SIG-M5 (cell line): ENCODE results near the gene KRT10.
"Not testable (repeated sequence)": the region's sequence is repeated elsewhere in the genome, so short reads cannot be mapped to it uniquely, and the experiment has no call there.

Source experiments
- DNase-seq: peaks from one replicate; lab custom pipeline; 2025; lab: John Stamatoyannopoulos, UW

Gene KRT10

DNA sequence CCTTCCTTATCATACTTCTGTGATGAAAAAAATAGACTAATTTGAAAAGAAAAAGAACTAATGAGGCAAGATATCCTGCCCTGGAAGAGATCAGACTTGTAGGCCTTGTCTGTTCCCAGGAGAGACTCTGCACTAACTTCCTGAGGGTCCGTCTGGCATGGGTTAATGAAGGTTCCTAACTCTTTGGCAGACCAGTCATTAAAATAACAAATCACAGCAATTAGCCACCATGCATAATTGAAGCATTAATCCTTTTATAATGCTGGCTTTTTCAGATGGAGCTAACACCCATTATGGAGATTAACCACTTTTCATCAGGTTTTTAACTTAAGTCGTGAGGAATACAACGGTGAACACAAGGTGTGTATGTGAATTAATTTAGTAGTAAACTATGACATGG is 10.4 kb upstream of the KRT10 start:
- DNase-seq: no peak

DNA sequence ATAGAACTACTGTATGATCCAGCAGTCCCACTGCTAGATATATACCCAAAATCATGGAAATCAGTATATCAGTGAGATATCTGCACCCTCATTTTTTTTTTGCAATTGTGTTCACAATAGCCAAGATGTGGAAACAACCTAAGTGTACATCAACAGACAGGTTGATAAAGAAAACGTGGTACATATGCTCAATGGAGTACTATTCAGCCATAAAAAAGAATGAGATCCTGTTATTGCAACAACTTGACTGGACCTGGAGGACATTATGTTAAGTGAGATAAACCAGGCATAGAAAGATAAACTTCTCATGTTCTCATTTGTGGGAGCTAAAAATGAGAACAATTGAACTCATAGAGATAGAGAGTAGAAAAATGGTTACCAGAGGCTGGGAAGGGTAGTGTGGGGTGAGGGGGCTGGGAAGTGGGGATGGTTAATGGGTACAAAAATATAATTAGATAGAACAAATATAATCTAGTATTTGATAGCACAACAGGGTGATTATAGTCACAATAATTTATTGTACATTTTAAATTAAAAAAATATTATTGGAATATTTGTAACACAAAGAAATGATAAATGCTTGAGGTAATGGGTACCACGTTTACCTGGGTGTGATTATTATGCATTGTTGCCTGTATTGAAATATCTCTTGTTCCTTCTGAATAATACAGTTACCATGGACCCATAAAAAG is 7.8 kb upstream of the KRT10 start:
- DNase-seq: no peak

DNA sequence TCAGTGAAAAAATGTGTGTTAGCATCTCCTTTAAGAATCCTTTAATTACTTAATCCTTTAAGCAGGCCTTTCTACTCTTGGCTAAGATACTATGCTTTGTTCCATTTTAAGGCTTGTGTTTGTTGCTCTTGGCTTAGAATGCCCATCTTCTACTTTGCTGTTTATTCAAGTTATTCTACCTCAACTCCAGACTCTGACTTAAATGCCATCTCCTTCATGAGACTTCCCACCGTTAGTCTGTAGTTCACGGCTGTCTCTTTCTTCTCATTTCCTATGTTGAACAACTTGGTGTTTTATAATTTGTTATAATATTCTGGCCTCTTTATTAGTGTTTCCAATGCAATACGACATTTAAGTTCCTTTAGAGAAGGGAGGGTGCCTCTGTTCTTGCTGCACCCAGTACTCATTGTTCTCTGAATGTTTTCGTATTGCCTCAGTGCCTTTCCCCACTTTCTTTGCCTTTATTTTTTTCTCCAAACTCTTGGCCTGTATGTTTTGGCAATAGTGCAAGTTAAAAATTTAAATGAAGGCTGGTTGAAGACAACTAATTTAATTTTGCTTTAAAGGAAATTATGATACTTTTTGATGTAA is 6.1 kb upstream of the KRT10 start:
- no peak for DNase-seq

DNA sequence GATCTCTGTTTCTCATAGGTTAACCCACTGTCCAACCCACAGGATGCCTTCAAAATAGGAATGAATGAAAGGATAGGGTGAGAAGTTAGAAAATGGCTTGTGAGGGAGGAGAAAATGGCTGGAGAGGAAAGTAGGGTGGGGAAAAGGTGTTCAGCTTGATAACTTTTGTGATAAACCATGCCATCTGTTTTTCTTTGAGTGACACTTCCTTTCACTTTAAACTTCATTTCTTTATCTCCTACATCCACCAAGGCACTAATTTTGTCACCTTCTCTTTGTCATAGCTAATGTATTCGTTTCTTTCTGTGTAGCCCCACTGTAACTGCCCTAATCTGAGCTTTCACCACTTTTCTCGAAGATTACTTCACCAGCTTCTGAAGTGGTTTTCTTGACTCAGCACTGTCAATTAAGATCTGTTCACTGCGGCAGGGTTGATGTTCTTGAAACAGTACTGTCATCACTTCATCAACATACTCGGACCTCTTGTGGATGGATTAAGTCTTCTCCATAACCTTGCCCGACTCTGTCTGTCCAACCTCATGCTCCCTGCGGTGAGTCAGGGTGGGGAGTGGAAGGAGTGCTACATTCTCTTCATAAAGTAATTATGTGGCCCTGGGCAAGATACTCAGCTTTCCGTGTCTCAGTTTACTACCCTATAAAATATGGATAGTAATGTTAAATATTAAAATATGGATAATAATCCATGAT is 5.5 kb upstream of the KRT10 start:
- DNase-seq: no peak

DNA sequence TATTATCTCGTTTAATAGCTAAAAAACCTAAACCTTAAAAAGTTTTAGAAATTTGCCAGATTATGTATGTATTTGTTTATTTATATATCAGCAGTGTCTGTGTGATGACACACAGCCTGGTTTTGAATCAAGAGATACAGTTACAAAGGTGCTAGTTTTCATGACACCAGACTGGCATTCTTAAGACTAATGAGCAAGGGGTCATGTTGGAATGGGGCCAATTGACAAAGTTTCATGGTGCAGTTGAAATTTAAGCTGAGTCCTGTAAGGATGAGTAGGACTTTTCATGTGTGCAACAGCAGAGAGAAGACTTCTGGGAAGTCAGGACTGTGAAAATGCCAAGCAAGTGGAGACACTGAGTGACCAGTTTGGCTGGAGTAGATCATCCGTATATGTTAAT is 3.2 kb upstream of the KRT10 start:
- DNase-seq: no peak

DNA sequence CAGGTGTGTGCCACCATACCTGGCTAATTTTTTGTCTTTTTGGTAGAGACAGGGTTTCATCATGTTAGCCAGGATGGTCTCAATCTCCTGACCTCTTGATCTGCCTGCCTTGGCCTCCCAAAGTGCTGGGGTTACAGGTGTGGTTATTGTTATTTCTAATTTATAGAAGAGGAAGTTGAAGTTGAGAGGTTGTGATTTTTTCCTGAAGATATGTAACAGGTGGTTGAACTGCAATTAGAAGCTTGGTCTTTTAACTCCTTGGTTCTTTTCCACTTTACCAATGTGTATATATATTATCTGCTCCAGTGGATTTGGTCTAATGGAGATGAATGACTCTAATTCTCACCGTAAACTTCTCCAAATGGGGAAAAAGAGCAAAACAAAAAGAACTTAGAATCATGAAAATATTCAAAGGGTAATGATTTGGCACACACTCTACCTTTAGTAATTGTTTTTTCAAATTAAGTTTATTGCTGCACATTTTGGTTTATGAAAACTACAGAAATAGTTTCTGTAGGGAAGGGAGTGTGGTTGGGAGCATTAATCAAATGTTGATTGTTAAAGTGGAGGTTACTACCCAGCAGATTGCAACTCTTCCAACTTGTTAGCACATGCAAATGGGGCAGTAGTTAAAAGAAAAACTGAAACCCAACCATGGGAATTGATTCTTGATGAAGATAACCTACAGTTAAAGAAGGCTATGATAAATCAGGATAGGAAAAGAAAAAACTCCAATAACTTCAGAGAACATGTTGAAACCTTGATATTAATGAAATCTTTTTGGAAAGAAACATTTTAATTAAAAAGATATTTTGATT is 1.8 kb upstream of the KRT10 start:
- no peak for DNase-seq

DNA sequence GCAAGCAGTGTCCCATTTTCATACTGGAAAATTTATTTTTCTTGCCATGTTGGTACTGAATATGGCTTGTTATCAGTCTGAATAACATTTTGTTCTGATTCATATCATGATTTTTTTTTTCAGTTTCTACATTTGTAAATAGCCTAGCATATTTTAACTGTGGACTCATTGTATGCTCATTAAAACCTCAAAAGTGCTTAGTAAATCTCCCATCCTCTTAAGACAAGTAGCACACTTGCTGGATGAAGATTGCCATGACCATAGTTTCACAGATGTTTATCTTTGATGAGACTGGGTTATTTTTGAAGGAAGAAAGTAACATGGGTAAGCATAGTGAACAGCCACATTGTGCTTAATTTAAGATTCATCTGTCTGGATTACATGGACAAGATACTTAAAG is 878 bp downstream of the KRT10 start:
- DNase-seq: no peak

DNA sequence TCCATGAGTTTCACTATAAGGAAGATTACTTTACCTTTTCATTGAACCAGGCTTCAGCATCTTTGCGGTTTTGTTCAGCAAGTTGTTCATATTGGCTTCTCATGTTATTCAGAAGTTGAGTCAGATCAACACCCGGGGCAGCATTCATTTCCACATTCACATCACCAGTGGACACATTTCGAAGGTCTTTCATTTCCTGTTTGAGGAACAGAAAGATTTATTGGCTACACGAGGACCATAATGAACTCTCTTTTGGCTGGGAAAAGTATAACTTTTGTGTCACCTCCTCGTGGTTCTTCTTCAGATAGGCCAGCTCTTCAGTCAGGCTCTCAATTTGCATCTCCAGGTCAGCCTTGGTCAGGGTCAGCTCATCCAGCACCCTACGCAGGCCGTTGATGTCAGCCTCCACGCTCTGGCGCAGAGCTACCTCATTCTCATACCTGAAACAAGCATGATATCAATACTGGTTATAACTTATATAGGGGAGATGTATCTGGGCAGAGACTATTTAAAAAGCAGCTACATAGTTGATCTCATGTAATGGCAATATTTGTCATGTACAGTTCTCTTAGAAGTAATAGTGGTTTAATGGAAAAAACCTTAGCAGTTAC is 2.1 kb downstream of the KRT10 start:
- no peak for DNase-seq

DNA sequence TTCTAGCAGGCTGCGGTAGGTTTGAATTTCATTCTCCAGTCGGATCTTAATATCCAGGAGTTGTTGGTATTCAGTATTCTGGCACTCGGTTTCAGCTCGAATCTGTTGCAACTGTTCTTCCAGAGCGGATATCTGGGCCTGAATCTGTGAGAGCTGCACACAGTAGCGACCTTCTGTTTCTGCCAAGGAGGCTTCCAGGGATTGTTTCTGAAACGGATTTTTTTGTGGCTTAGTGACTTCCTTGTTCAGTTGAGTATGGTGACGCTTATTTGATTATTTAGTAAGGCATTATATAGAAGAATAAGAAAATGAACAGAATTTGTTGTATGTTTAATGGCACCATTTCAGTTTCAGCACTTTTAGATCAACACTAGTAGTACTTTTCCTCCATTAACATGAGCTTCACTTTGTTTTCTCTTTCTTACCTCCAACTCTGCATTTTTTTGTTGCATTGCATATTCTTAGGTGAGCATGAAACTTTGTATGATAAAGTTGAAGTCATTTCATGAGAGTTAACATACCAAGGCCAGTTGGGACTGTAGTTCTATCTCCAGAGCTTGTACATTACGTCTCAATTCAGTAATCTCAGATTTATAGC is 2.8 kb downstream of the KRT10 start:
- DNase-seq: no peak

DNA sequence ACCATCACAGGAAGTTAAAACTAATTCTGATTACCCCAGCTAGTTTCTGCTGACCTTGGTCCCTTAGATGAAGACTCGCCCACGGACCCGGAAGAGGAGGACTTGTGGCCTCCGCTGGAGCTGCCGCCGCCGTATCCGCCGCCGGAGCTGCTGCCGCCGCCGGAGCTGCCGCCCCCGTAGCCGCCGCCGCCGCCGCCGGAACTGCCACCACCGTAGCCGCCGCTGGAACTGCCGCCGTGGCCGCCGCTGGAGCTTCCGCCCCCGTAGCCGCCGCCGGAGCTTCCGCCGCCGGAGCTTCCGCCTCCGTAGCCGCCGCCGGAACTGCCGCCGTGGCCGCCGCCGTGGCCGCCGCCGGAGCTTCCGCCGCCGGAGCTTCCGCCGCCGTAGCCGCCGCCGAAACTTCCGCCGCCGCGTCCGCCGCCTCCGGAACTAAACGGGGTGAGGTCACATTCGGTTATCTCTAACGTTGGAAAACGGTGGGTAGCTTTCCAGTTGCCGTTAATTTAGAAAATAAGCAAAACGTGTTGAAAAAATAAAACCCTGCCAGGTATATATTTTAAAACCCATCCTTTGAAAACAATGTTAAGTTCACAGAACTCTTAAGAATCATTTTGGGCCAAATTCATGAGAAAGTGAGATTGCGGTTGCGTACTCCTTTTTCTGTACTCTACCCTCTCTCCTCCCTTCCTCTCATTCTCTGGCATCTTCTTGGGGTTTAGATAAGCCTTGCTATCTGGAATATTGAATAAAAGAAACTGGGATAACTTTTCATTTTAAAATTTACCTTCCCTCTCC is 3.5 kb downstream of the KRT10 start:
- no peak for DNase-seq

DNA sequence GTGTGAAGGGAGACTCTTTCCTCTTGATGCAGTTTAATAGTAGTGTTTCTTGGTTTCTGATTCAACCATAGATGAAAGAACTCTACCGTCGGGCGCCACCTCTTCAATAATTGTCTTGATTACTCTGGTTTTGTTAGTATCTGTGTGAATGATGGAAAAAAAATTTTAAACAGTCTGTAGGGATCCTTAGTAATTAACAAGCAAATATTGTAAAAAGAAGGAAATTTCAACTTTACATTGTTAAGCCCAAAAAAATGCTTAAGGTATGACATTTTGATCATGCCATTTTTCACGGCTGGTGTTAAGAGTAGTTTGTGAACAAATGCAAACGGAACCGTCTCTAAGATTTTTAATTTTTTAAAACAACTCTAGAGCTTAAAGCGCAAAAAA is 4.1 kb downstream of the KRT10 start:
- no peak for DNase-seq

DNA sequence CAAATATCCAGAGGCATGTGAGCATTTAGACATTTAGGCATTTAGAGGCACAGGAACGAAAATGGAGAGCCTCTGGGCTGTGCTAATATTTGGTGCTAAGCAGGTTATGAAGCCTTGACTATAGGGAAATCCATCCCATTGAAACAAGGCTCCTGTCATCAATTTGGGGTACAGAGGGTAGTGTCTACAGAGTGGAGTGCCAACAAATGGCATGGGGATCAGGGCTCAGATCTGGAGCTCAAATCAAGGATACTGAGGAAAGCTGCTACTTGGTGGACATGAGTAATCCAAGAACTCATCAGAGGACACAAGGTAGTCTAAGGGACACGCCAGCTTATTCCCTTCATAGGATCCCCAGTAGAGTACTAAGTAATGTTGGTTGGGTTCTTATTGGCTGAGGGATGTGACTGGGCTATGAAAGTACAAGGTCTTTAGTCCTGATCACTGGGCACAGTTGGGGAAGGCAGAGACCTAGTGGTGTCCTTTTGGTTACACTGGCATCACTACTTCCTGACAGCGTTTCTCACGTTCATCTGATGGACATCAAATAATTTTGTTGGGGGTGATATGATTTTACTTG is 5.2 kb downstream of the KRT10 start:
- DNase-seq: no peak

DNA sequence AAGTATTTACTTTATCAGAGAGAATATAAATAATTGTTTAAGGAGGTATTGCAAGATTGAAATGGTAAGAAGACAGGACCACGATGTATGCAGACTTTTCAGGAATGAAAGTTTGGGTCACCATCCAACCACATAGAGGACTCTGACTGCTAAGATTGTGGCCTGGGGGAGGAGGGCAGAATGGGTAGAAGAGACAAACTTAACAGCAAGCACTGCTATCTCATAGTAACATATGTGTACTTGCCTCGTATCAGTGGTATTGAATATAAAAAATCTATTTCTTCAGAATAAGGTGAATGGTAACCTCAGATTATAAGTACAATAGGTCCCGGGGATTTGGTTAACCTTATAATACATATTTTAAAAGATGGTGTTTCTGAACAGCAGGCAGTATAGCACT is 5.8 kb downstream of the KRT10 start:
- no peak for DNase-seq

DNA sequence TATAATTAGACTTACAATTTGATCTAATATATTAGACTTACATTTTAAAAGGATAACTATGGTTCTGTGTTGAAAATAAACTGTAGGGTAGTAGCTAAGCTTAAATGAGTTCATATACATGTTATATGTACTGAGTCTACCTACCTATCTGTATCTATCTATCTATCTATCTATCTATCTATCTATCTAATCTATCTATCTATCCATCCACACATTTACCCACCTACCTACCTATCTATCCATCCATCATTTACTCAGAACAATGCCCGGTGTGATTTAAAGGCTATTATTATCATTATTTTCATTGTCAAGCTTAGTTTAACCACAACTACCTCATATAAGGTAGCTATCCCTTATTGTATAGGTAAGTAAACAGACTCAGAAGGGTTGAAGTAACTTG is 7.0 kb downstream of the KRT10 start:
- no peak for DNase-seq

DNA sequence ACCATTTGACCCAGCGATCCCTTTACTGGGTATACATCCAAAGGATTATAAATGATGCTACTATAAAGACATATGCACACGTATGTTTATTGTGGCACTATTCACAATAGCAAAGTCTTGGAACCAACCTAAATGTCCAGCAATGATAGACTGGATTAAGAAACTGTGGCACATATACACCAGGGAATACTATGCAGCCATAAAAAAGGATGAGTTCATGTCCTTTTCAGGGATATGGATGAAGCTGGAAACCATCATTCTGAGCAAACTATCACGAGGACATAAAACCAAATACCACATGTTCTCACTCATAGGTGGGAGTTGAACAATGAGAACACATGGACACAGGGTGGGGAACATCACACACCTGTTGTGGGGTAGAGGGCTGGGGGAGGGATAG is 7.8 kb downstream of the KRT10 start:
- DNase-seq: not testable (repeated sequence)

DNA sequence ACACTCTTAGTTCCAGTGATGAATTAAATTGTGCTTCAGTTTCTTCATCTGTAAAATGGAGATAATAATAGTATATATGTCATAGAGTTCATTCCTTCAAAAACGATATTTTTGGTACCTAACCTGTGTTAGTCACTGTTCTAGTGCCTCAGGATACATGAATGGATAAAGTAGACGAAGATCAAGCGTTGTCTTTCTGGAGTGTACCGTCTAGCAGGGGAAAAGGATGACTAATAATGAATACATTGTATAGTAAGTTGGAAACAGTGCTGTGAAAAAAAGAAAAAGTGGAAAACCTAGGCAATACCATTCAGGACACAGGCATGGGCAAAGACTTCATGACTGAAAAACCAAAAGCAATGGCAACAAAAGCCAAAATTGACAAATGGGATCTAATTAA is 8.6 kb downstream of the KRT10 start:
- DNase-seq: no peak

DNA sequence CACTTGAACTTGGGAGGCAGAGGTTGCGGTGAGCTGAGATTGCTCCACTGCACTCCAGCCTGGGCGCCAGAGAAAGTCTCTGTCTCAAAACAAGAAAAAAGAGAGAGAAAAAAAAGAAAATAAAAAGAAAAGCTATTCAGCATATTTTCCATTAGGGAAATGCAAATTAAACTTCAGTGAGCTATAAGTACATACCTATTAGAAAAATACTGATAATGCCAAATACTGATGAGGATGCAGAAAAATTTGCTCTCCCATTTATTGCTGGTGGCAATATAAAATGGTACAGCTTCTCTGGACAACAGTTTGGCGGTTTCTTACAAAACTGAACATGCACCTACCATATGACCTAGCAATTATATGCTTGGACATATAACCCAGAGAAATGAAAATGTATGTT is 9.8 kb downstream of the KRT10 start:
- no peak for DNase-seq

DNA sequence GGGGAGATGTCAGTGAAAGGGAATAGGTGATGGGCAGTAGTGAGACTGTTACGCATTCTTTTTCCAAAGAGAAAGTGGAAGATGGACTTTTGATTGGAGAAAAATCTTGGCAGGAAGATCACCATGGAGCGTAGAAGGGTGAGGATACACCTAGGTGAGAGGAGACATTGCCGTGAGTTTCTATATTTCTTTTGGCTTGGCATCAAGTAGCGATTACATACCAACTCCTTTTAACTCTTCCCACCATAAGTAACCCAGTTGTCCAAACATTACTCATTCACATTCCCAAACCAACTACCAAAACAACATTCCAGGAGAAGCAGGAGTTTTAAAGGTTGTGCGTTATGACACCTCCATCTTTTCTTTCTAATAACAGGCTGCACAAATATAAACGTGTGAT is 11.9 kb downstream of the KRT10 start:
- no peak for DNase-seq

DNA sequence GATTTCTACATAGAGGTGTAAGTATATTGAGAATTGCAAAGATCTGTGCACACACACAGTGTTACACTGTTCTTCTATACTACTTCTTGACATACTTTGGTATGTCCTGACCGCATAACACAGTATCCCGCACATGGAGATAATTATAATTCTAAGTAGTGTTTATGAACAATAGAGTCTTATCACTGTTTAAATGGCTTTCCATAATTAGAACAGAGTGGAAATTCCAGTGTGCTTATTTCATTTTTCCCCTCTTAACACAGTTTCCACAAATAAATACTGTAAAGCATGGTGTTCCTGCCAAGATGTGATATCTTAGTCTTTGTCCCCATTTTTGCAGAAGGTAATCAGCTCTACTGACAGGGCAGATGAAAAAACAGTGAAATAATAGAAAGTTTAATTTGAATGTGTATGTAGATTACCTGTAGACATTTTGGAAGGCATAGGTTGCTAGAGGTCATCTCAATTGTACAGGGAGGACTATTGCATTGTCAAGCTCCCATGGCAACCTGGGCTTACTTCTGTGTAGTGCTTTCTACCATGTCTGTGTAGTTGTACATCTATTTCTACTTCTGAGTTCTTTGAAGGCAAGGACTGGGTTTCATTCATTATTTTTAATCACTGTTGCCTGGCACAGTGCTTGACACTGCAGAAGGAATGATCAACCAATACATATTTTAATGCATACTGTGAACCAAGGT is 12.5 kb downstream of the KRT10 start:
- no peak for DNase-seq

DNA sequence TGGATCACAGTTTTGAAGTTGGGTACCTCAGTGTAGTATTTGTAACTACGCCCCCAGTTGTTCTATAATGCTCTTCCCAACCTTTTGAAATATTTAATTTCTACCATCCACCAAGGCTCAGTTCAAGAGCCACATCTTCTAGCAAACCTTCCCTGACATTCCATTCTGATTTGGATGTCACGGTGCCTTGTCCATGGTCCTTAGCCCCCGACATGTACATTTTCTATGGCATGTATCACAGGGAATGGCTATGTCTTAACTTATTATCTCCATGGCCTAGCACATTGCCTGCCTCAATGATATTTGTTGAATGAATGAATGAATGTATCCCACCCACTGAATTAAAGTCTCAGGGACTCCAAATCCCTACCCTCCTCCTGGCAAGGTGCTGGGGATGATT is 16.3 kb downstream of the KRT10 start:
- no peak for DNase-seq
